ENCODE measurements around the gene UBAP1.
A peak's percentile ranks its signal among the peaks of the same experiment; 100 is the strongest.
"Not testable (repeated sequence)": the region's sequence is repeated elsewhere in the genome, so short reads cannot be mapped to it uniquely, and the experiment has no call there.

UBAP1 gene

DNA sequence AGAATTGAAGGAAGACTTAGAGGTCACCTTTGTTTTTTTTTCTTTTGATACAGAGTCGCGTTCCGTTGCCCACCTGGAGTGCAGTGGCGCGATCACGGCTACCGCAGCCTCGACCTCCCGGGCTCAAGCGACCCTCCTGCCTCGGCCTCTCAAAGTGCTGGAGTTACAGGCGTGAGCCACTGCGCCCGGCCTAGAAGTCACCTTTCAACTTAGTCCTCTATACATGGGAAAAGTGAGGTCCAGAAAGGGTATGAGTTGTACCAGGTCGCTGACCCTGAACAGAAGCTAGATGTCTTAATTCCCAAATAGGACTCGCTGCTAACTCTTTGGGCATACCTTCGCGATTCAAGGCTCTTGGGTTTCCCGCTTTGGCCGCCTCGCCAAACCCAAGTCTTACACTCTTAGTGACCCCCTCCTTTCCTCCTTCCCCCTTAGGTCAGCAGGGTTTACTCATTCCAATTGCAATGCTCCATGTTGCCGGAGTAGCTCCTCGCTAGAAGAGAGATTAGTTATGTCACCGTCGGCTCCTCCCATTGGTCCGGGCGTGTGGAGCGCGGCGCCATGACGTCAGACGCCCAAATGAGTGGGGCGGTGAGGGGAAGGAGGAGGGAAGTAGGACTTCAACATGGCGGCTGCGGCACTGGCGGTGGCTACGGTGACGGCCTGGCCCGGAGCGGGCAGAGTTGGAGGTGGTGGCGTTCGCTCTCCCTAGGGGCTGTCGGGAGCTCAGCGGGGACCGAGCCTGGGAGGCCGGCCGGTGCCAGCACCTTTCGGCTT lies at the start of gene UBAP1:
UBAP1 (plus strand) TSS at position 608 of the 777 bp plus-strand sequence. CDS start 41,872 bp downstream, outside the sequence.
- peak; percentile 81 to 92 for DNase-seq

DNA sequence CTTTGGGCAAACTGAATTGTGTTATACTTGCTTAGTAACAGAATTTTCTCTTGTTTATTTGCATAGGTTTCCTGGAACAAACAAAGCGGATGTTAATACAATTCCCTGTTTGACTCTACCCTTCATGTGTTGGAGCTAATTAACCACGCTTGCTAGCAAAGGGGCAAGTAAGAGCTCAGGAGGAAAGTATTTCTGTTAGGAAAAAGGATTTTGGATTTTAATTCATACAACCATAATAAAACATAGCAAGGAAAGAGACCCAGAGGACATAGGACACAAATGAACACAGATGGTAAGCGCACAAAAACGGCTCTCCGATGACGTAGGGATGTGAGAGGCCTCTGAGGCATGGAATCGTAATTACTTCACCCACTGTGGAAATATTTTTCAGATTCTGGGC lies 47.3 kb upstream of the UBAP1 start:
- no peak for DNase-seq

DNA sequence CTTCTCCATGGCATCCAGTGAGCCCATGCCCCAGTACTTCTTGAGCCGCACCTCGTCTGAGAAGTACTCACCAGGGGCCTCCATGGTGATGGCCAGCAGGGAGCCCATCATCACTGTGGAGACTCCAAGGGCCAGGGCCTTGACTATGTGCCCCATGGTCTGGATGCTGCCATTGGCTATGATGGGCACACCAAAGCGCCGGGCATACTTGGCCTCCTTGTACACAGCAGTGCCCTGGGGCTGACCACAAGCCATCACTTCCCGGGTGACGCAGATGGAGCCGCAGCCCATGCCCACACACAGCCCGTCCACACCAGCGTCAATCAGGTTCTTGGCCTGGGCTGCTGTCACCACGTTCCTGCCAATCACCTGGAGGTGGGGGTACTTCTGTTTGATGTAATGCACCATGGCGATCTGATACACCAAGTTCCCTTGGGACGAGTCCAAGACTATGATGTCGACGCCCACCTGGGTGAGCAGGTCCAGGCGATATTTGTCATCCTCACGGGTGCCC lies 45.4 kb upstream of the UBAP1 start:
- DNase-seq: no peak

DNA sequence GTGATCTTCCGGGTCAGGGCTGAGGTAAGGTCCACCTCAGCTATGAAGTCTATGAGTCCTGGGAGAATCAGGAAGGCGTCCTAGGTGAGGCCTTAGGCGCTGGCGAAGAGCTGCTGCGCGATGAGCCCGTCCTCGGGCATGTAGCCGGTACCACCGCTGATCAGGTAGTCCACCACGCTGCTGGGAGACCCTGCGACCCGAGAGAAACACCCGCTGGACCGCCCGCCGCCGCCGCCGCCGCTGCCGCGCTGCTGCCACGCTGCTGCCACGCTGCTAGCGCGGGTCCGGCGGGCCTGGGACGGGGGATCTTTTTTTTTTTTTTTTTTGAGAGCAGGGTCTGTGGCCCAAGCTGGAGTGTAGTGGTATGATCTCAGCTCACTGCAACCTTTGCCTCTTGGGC lies 44.3 kb upstream of the UBAP1 start:
- no peak for DNase-seq

DNA sequence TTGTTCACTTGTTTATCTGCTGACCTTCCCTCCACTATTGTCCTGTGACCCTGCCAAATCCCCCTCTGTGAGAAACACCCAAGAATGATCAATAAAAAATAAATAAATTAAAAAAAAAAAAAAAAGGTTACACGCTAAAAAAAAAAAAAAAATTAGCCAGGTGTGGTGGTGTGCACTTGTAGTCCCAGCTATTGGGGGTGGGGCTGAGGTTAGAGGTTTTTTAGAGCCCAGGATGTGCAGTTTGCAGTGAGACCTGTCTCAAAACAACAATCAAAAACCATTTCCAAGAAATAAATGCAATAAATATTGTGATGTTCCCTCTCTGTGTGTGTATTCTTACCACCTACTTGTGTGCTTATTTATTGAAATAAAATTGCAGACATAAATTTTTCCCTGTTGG lies 40.2 kb upstream of the UBAP1 start:
- not testable (repeated sequence) for DNase-seq

DNA sequence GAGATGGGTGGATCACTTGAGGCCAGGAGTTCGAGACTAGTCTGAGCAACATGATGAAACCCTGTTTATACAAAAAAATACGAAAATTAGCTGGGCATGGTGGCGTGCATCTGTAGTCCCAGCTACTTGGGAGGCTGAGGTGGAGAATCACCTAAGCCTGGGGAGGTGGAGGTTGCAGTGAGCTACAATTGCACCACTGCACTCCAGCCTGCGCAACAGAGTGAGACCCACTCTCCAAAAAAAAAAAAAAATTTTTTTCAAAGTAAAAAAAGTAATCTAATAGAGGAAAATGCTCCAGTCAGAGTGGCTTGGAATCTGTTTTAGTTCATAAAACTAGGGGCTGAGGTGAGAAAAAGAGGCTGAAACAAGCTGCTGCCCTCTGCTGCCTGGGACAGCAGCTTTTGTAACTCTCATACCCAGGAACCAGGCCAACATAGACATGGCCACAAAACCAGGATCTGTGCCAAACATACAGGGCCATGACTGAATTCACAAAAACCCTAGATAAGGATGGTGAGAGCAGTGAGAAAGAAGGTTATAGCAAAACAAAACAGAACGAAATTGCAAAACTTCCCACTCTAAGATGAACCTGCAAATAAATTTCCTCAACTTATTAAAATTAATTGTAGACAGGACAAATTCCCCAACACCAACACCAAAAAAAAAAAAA lies 39.2 kb upstream of the UBAP1 start:
- peak in 1 of 2 experiments; percentile 19 for DNase-seq

DNA sequence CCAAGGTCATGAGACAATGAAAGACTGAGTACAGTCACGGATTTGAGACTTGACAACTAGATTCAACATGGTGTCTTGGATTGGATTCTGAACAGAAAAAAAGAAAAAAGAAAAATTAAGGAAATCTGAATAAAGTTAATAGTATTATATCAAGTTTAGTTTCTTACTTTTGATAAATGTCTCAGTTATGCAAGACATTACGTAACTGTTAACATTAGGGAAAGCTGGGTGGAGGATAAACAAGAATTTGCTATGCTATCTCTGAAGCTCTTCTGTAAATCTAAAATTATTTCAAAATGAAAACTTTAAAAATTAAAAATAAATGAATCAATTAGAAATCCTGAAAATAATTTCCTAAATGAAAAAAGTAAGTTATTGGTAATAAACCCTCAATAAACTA lies 38.0 kb upstream of the UBAP1 start:
- DNase-seq: no peak

DNA sequence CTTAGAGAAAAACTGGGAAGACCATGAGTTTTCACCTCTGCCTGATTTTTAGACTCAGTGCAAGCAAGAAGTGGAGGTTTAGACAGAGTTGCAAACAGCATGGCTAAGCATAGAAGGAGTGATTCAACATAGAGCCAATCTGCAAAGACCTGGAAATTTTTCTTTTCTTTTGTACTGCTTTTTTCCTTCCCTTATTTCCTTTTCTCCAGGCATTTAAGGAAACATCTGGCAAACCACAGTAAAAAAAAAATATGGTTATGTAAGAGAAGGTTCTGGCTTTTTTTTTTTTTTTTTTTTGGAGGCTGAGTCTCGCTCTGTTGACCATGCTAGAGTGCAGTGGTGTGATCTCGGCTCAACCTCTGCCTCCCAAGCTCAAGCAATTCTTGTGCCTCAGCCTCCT lies 35.7 kb upstream of the UBAP1 start:
- DNase-seq: no peak

DNA sequence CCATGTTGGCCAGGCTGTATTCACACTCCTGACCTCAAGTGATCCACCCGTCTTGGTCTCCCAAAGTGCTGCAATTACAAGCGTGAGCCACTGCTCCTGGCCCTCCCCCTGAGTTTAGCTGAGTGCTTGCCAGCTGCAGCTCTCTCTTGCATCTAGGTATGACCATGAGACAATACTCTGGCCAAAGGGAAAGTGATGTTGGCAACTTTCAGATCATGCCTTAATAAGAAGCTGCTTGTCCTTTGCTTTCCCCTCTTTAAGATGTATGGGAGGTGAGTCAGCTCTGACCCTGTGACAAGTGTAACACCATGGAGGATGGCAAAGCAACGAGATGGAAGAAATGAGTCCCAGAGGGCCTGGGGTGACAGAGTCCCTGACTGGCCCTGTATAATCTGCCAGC lies 33.7 kb upstream of the UBAP1 start:
- no peak for DNase-seq

DNA sequence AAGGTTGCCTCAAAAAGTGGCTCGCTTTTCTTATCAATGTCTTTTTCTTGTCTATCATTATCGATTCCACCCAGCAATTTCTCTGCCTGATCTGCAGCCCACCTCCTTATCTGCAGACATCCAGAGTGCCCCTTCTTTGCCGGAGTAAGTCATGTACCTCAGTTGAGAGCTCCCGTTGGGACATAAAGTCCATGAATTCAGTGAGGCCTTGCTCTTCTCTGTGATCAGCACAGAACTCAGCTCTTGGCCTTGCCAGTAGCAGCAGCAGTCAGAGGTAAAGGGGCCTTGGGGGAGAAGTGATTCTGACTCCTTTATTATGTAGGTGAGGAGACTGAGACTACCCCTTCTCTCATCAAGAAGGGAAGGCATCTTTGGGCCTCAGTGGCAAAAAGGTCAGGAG lies 27.4 kb upstream of the UBAP1 start:
- DNase-seq: no peak

DNA sequence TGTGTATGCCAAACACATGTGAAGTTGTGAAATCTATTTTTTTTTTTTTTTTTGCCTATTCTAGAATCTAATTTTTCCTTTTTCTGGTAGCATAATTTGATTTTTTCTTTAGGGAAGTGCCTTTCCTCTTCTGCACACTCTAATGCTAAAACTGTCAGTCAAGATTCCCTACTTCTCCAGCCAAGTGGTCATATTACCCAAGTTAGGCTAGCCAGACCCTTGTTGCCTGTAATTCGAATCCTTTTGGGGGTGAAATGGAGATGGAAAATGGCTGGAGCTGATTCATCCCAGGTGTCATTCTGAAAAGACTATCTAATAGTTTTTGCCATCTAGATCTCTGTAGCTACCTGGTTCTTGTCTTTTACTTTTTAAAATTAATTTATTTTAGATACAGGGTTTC lies 24.8 kb upstream of the UBAP1 start:
- no peak for DNase-seq

DNA sequence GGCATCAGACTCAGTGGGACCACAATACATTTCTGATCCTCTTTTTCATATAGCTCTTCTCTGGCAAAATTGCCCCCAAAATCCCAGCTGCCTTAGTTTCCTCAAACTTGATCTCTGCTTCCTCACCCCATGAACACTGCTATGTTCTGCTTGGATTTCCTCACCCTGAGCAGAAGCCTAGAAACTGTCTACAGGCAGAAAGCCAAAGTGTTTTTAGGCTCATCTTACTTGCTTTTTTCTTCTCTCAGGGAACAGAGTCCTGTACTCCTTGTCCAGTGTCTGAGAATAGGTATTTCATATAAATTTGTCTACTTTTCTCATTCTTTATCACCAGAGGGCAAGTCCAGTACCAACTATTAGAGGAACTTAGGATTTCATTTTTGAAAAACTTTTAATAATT lies 21.5 kb upstream of the UBAP1 start:
- no peak for DNase-seq

DNA sequence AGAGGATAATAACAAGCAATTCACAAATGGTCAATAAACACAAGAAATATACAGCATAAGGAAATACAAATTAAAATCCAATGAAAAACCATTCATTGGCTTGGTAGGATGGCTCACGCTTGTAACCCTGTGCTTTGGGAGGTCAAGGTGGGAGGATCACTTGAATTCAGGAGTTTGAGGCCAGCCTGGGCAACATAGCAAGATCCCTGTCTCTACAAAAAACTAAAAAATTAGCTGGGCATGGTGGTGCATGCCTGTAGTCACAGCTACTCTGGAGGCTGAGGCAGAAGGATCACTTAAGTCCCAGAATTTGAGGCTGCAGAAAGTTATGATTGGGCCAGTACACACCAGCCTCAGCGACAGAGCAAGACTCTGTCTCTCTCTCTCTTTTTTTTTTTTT lies 20.9 kb upstream of the UBAP1 start:
- DNase-seq: no peak

DNA sequence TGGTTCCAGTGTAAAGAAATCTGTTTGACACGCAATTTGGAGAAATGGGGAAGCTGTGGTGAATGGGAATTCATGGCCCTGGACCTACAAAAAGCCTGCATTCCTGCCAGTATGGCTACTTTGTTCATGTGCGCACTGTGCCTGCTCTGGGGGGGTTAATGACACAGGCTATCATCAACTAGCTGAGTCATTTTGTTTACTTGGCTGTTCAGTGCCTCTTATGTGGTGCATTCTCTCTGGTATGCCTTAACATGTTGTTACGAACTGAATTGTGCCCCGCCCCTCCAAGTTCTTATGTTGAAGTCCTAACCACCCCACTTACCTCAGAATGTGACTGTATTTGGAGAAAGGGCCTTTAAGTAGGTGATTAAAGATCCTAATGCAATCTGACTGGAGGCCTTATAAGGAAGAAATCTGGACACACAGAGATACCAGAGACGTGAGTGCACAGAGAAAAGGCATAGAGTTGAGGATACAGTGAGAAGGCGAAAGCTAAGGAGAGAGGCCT lies 20.4 kb upstream of the UBAP1 start:
- no peak for DNase-seq

DNA sequence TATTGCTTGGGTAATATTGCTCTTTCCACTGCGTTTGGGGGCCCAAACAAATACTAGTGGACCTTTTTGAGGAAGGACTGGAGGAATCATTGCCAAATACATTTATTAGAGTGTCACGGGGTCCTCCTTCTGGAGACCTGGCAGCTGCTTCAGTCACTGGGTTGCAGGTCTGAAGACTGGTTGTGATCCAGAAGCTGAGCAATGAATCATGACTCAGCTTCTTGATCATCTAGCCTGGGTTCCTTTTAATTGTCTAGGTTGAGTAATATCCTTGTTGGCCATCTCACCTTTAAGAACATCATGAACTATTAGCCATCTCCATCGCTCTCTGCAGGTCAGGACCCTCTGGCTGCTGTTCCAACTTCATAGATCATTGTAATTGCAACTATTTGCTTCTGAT lies 15.4 kb upstream of the UBAP1 start:
- no peak for DNase-seq

DNA sequence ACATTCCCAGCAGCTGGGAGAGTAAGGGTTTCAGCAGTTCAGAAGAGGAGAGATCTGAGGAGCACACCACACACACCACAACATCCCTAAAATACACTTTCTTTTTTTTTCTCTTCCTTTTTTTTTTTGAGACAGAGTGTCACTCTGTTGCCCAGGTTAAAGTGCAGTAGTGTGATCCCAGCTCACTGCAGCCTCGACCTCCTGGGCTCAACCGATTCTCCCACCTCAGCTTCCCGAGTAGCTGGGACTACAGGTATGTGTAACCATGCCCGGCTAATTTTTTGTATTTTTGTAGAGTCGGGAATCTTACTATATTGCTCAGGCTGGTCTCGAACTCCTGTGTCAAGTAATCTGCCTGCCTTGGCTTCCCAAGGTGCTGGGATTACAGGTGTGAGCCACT lies 9.7 kb upstream of the UBAP1 start:
- no peak for DNase-seq

DNA sequence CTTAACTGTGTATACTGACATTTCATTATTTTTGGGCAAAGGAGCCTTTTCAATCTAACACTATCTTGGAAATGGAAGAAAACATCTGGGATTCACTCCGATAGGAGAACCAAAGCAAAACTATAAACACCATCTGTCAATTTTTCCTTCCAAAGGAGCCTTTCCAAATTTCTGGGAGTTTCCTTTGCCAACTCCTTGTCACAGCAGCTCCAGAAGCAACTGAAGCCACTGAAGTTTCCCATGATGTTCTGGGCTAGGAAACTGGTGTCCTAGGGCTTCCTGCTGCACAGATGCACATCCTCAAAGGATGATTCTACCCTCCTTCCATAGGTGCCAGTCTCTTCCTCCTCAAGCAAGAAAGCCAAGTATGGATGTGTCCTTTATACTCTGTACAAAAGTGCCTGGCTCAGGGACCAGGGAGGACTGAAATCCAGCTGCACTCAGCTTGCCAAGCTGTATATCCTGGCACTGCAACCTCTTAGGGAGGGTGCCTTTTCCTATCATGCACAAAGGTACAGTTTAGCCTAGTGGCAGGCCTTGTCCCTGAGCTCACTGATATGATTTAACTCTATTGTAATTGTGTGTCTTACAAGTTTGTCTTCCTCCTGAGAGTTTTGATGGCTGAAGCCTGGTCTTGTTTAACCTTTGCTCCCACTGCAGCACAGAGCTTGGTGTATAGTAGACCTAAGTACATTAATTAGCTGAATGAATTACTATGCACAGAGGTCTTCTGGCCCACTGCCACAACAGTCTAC lies 8.4 kb upstream of the UBAP1 start:
- no peak for DNase-seq

DNA sequence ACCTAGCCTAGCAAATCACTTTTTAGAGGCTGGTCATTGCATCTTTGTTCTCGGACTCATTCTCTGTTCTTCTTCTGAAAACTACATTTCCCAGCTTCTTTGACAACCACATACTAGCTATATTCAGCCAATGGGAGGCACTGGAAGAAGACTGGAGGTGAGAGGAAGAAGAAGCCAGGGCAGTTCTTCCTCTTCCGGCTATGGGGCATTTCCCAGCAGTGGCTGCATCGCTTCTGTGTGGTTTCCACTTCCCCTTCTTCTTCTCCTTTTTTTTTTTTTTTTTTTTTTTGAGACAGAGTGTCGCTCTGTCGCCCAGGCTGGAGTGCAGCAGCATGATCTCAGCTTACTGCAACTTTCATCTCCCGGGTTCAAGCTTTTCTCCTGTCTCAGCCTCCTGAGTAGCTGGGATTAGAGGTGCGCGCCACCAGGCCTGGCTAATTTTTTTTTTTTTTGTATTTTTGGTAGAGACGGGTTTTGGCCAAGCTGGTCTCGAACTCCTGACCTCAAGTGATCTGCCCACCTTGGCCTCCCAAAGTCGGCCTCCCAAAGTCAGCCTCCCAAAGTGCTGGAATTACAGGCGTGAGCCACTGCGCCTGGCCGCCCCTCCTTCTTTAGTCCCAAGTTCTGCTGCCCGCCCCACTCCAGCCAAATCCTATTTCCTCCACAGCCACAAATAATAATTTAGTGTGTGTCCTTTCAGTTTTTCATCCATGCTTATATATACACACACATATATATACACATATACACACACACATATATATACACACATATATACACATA lies 6.9 kb upstream of the UBAP1 start:
- no peak for DNase-seq

DNA sequence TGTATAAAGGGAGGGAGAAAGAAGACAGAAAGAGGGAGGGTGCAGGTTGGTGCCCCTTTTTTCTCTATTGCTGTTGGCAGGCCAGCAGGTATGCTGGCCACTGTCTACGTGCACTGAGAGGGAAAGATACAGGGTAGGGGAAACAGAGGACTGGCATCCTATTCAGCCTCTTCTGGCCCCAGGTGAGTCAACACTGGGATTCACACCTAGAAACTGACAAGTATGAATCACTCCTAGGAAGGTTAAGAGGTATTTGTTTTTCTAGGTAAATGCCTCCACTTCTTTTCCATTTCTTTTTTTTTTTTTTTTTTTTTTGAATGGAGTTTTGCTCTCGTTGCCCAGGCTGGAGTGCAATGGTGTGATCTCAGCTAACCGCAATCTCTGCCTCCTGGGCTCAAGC lies 2.8 kb upstream of the UBAP1 start:
- no peak for DNase-seq

DNA sequence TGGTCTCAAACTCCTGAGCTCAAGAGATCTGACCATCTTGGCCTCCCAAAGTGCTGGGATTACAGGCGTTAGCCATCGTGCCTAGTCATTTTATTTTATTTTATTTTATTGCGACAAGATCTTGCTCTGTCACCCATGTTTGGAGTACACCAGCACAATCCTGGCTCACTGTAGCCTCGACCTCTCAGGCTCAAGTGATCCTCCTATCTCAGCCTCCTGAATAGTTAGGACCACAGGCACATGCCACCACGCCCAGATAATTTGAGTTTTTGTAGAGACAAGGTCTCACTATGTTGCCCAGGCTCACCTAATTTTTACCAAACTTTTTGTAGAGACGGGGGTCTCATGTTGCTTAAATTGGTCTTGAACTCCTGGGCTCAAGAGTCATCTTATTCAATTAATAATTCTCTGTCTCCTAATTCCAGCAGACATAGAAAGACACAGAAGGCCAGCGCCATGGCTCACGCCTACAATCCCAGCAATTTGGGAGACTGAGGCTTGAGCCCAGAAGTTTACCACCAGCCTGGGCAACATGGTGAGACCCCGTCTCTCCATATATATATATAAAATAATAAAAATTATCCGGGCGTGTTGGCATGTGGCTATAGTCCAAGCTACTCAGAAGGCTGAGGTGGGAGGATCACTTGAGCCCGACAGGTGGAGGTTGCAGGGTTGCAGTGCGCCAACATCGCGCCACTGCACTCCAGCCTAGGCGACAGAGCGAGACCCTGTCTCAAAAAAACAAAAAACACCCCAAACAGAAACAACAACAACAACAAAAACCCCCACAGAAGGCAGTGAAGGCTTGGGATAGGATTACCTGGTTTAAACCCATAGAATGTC lies 1.0 kb upstream of the UBAP1 start:
- no peak for DNase-seq

Data from SW 1271 (cell line).